Adrenal gland (tissue), 5 donors: ENCODE data around the gene NOS2.

ENCODE experiments used
- POLR2A ChIP-seq, 2 donors: fragments of 450-650 bp; IDR thresholded peaks; one replicate each; pipeline ENCODE4 v1.6.1; 2017; ENCODE audit warnings: antibody characterized with exemption in 2 of 2, mild to moderate bottlenecking in 2 of 2, moderate library complexity in 1 of 2
- TF ChIP-seq, protein P1 (sequence below), 6 experiments: fragments of 450-650 bp in 4 of 6; fragments of 200-600 bp in 2 of 6; sonication (generic) in 1 of 6; IDR thresholded peaks; 1 replicate in 5 of 6; 2 replicates in 1 of 6; pipeline versions ENCODE4 v1.5.1 to v1.8.0; 2016 to 2021; ENCODE audit warnings: antibody characterized with exemption in 6 of 6, mild to moderate bottlenecking in 2 of 6, moderate library complexity in 1 of 6
- donor health status: DM: no; HTN: no; CAD: no.

DNA sequence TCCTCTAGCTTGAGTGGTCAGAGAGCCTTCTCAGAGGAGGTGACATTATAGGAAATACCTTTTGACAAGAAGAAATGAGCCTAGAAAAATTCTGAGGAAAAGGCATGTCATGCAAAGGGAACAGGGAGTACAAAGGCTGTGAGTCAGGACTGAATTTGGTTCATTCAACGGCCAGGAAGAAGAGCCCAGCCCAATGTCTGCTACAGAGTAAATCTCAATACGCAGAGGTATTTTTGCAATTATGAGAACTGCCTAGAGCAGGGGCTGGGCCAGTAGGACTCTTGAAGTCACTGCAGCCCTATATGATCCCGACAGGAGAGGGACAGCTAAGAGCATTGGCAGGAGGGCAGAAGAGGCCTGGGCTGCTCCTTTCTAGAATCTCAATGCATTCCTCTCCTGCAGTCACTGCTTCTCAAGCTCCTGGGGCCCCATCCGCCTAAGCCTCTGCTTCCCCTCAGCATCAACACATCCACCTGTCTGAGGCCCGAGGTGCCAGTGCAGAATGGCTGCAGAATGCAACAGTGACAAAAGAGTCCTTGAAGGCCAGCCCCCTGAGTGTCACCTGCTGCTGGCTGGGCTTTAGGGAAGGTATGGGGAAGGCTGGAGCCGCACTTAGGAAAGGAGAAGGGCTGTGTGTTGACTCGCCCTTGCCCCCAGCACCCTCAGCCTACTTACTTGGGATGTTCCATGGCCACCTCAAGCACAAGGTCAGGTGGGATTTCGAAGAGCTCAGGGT, 20.1 kb downstream of the NOS2 start:
- TF ChIP-seq, protein P1, sequence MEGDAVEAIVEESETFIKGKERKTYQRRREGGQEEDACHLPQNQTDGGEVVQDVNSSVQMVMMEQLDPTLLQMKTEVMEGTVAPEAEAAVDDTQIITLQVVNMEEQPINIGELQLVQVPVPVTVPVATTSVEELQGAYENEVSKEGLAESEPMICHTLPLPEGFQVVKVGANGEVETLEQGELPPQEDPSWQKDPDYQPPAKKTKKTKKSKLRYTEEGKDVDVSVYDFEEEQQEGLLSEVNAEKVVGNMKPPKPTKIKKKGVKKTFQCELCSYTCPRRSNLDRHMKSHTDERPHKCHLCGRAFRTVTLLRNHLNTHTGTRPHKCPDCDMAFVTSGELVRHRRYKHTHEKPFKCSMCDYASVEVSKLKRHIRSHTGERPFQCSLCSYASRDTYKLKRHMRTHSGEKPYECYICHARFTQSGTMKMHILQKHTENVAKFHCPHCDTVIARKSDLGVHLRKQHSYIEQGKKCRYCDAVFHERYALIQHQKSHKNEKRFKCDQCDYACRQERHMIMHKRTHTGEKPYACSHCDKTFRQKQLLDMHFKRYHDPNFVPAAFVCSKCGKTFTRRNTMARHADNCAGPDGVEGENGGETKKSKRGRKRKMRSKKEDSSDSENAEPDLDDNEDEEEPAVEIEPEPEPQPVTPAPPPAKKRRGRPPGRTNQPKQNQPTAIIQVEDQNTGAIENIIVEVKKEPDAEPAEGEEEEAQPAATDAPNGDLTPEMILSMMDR (IDR thresholded peaks at IDR 0.05): no peak
- TF ChIP-seq POLR2A (IDR thresholded peaks at IDR 0.05): no peak
